Right lobe of liver (tissue), 6 donors: ENCODE results near the gene GPR22. TPM values are rescaled to one million over a fixed set of nuclear protein-coding genes. Genes with fewer than 3 reads are reported as not detected.

ENCODE experiments used
- ATAC-seq, 4 donors: fragments of 200-7000 bp; cut with Tn5 transposase; one replicate each; pipeline ENCODE4 v1.9.1; 2020; ENCODE audit warnings: mild to moderate bottlenecking in 4 of 4, moderate library complexity in 4 of 4
- DNase-seq, 3 donors: peaks; one replicate each; pipeline ENCODE4 v3.0.0-alpha.2; 2020
- H3K27ac ChIP-seq, 3 donors: fragments of 200-600 bp; one replicate each; pipeline ENCODE4 v1.8.0; 2022
- H3K27me3 ChIP-seq, 2 donors: fragments of 200-600 bp; one replicate each; pipeline ENCODE4 v1.8.0; 2022
- H3K36me3 ChIP-seq, 4 donors: fragments of 200-600 bp; sonication (generic) in 1 of 4; one replicate each; pipeline versions ENCODE4 v1.5.1 to v1.8.0; 2017 to 2022; ENCODE audit warnings: control low read depth in 1 of 4
- H3K4me1 ChIP-seq, 4 donors: fragments of 200-600 bp; sonication (generic) in 1 of 4; one replicate each; pipeline versions ENCODE4 v1.5.1 to v1.8.0; 2017 to 2022; ENCODE audit warnings: control low read depth in 1 of 4
- H3K4me3 ChIP-seq, 3 donors: fragments of 200-600 bp; one replicate each; pipeline ENCODE4 v1.8.0; 2022
- H3K9me3 ChIP-seq, 4 donors: fragments of 200-600 bp; sonication (generic) in 1 of 4; one replicate each; pipeline versions ENCODE4 v1.5.1 to v1.8.0; 2017 to 2022; ENCODE audit warnings: control low read depth in 1 of 4
- POLR2A ChIP-seq: fragments of 450-650 bp; IDR thresholded peaks from one replicate; pipeline ENCODE4 v1.6.1; 2017; ENCODE audit warnings: antibody characterized with exemption, mild to moderate bottlenecking
- WGBS: methylation state at CpG from one replicate; pipeline ENCODE4 v1.1.6; 2018; ENCODE audit warnings: low coverage, low lambda C conversion rate; ENCODE audit not compliant: insufficient coverage; ENCODE audit errors: missing lambda C conversion rate; 5-methylcytosine and 5-hydroxymethylcytosine counted together
- intact Hi-C, 2 donors: fragments of 100-400 bp; cut with DNase I; formaldehyde crosslinking; loops; one replicate each; pipeline versions ENCODE4 v1.11.2 to v1.14.1; 2022
- total RNA-seq, 6 experiments: library from RNA; depleted of rRNA in 2 of 6; stranded (reverse); fragments of >200 nt in 2 of 6; fragmentation: NEBNext Ultra II Directional in 3 of 6; extraction: Animal tissue kit (Norgen Biotek cat#: 25700) in 3 of 6; gene quantifications; one replicate each; pipeline versions ENCODE4 v1.1.0 to v1.2.4, GENCODE V29; 2016 to 2023
- TF ChIP-seq, protein P1 (sequence below), 4 donors: fragments of 200-600 bp in 3 of 4; fragments of 450-650 bp in 1 of 4; IDR thresholded peaks; one replicate each; pipeline versions ENCODE4 v1.5.1 to v1.8.0; 2016 to 2022; ENCODE audit warnings: antibody characterized with exemption in 4 of 4, mild to moderate bottlenecking in 2 of 4
- donor health status: DM: no; HTN: yes; CAD: no.
- donor health status: DM: no; HTN: no; CAD: no.
- donor health status: DM: no; HTN: no; CAD: no.
- donor health status: DM: no; HTN: yes; CAD: no.
- donor health status: DM: no; HTN: yes; CAD: no.

Gene GPR22
- total RNA-seq, 6 experiments from 2014 or later: not detected

DNA sequence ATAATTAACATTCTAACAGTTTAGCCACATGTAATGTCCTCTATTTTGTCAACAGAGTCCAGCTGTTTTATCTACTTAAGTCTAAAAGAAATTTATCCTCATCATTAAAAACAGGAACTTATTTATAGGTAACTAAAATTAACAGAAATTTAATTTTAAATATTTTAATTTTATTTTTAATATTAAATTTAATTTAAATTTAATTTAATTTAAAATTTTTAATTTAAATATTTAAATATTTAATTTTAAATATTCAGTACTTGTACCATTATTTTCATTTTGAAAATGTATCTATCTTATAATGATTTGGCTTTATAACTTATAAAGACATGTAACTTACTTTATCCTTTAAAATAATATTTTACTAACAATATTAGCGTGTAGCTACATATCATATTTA is 1.0 kb upstream of the GPR22 start:
- H3K36me3 ChIP-seq: no peaks in the 10 kb centered on the region
- H3K27ac ChIP-seq: no peak overlapping the region
- DNase-seq (no peak), ATAC-seq (no peak)
- no peaks in the 10 kb centered on the region for H3K27me3 ChIP-seq
- no peaks in the 10 kb centered on the region for H3K4me1 ChIP-seq
- WGBS: 88% methylated on average over 1 of the region's 1 CpG
- H3K4me3 ChIP-seq: no peak overlapping the region
- TF ChIP-seq, protein P1, sequence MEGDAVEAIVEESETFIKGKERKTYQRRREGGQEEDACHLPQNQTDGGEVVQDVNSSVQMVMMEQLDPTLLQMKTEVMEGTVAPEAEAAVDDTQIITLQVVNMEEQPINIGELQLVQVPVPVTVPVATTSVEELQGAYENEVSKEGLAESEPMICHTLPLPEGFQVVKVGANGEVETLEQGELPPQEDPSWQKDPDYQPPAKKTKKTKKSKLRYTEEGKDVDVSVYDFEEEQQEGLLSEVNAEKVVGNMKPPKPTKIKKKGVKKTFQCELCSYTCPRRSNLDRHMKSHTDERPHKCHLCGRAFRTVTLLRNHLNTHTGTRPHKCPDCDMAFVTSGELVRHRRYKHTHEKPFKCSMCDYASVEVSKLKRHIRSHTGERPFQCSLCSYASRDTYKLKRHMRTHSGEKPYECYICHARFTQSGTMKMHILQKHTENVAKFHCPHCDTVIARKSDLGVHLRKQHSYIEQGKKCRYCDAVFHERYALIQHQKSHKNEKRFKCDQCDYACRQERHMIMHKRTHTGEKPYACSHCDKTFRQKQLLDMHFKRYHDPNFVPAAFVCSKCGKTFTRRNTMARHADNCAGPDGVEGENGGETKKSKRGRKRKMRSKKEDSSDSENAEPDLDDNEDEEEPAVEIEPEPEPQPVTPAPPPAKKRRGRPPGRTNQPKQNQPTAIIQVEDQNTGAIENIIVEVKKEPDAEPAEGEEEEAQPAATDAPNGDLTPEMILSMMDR (IDR thresholded peaks at IDR 0.05): no peak
- no peak for TF ChIP-seq POLR2A
- intact Hi-C loops: loop anchor here (10.0 kb wide), 1 partner anchor 256 kb away; no protein-coding TSS in a partner anchor
- H3K9me3 ChIP-seq: no peaks in the 10 kb centered on the region

- ATAC-seq (no peak), DNase-seq (no peak)
- Histone ChIP-seq H3K36me3 (no peaks in the 10 kb centered on the region), H3K27ac (no peak overlapping the region), H3K4me1 (no peaks in the 10 kb centered on the region), H3K4me3 (no peak overlapping the region), H3K9me3 (no peaks in the 10 kb centered on the region), H3K27me3 (no peaks in the 10 kb centered on the region)
- TF ChIP-seq POLR2A: no peak
- TF ChIP-seq, protein P1 (IDR thresholded peaks at IDR 0.05): no peak
- 62% methylated on average over 3 of the region's 3 CpGs for WGBS
- intact Hi-C loops: no loop called here
Observed at GRCh38 chr7:107471292-107472070, 1.6 kb downstream of the GPR22 start.

GRCh38 chr7:107472116-107472515 is 2.3 kb downstream of the GPR22 start:
- Histone ChIP-seq H3K9me3 (no peaks in the 10 kb centered on the region), H3K27ac (no peak overlapping the region), H3K4me1 (no peaks in the 10 kb centered on the region), H3K4me3 (no peak overlapping the region), H3K27me3 (no peaks in the 10 kb centered on the region), H3K36me3 (no peaks in the 10 kb centered on the region)
- ATAC-seq (no peak), DNase-seq (no peak)
- 67% methylated on average over 3 of the region's 3 CpGs for WGBS
- TF ChIP-seq, protein P1 (IDR thresholded peaks at IDR 0.05): no peak
- no peak for TF ChIP-seq POLR2A
- intact Hi-C loops: no loop called here

- DNase-seq: no peak
- Histone ChIP-seq H3K4me1 (no peaks in the 10 kb centered on the region), H3K27me3 (no peaks in the 10 kb centered on the region), H3K27ac (no peak overlapping the region), H3K36me3 (no peaks in the 10 kb centered on the region), H3K4me3 (no peak overlapping the region), H3K9me3 (no peaks in the 10 kb centered on the region)
- intact Hi-C loops: no loop called here
- WGBS: 81% methylated on average over 5 of the region's 5 CpGs
- ATAC-seq: no peak
- no peak for TF ChIP-seq POLR2A
- TF ChIP-seq, protein P1 (IDR thresholded peaks at IDR 0.05): no peak
Observed at GRCh38 chr7:107474104-107474521, 4.3 kb downstream of the GPR22 start.
